HG03457 (cell line): ENCODE data around the gene CAMK1D.
A peak's percentile ranks its signal among the peaks of the same experiment; 100 is the strongest.
"Not testable (repeated sequence)": the region's sequence is repeated elsewhere in the genome, so short reads cannot be mapped to it uniquely, and the experiment has no call there.

Experiments used
- ATAC-seq: cut with Tn5 transposase; IDR thresholded peaks from one replicate; pipeline ENCODE4 v1.9.1; 2021; ENCODE audit warnings: moderate number of reproducible peaks; ENCODE audit not compliant: unreplicated experiment

The CAMK1D gene

DNA sequence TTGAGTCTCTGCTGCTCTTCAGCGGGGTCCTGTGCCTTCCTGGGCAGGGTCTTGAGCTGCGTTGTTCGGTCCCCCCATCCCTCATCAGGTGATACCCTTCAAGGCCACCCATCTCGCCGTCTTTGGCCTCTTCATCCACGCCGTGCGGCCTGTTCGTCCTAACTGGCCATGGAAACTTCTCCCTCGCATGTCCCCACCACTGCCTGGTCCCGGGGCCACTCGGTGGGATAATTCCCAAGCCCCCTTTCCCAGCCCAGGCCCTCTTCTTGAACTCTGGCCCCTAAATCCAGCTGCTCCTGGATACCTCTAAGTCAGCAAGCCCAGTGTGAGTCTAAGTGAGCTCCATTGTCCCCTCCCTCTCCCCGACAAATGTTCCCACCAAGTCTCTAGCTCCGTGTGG lies 74.5 kb downstream of the CAMK1D start:
- ATAC-seq, result no peak

DNA sequence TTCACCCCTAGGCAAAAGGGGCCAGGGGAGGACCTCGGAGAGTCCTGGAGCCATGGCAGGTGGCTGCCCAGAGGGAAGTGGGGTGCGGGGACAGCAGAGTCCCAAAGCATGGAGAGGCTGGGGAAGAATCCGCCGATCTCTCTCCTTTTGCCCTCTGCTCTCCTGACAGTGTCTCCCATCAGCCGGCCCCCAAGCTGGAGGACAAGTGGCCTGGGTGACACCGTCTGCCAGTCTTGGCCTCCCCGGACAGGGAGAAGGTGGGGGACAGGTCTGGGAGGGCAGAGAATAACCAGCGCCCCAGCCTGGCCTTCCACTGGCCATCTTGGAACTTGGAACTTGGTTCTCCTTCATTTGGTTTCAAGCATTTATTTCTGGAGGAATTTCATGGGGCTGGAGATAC lies 77.9 kb downstream of the CAMK1D start:
- ATAC-seq, result no peak

DNA sequence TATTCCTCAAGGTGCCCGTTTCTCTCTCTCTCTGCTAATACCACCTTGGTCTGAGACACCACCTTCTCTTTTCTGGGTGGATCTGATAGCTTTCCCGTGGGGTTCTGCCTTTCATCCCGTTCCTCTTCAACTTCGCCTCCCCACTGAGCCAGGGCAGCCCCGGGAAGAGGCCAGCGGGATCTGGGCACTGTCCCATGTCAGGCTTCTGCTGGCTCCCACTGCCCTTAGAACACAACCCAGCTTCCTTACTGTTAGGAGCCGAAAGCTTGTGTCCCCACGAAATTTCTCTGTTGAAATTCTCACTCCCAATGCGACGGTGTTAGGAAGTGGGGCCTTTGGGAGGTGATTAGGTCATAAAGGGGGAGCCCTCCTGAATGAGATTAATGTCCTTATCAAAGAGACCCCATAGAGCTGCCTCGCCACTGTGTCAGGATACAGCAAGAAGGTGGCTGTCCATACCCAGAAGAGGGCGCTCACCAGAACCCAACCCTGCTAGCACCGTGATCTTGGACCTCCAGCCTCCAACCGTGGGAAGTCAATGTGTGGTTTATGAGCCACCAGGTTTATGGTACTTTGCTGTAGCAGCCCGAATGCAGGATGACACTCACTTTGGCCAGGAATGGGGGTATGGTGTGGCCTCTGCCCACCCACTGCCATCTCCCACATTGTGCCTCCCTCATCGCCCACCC lies 79.2 kb downstream of the CAMK1D start:
- ATAC-seq, result no peak

DNA sequence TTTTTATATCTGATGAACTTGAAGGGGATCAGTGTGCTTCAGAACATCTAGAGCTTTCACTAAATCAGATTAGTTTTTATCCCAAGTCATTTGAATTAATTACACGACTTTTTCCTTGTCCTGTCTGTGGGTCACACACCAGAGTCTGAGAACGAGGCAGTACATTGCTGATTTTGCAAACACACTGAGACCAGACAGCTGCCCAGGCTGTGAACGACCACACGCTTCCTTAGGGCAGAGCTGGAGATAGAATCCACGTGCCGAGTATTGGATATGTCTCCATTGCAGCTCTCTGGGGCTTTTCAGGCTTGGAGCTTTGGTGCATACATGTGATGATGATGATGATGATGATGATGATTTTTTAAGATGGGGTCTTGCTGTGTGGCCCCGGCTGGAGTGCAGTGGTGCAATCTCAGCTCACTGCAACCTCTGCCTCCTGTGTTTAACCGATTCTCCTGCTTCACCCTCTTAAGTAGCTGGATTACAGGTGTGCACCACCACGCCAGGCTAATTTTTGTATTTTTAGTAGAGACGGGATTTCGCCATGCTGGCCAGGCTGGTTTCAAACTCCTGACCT lies 81.1 kb downstream of the CAMK1D start:
- ATAC-seq, result no peak

DNA sequence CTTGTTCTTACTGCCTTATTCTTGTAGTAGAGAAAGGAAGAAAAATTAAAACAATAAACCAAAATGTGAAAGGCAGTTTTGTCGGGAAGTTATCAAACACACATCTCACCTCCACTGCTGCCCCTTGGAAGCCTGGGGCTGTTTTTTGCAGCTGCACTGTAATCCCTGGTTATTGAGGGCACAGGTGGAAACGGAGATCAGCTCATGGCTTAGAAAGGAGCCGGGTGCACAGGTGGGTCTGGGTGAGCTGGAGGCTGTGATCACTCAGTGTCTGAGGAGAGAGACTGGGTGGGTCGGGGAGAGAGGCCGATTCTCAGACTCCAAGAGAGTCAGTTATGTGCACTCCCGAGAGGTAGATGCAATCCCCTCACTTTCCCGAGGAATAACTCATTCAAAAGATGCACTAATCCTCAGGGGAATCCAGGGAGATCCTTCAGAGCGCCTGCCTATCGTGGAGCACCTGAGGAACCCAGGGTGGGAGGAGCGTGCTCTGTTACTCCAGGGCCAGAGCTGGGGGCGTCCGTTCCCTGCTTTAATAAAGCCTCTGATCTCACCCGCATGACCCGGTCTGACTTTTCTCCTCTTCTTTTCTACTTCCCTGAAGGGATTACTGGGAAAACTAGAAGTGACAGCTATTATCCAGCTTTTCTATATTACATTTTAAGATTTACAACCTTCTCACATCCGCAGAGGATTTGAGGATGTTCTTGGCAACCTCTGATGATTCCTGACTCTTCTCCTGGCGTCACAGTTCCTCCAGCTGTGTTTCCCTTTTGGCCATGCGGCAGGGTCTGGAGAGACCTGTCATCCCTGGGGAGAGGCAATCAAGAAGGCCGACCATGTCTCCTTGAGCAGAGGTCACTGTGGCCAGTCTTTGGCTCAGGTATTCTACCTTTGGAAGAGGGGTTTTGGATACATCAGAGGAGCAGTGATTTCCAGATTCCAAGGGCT lies 82.1 kb downstream of the CAMK1D start:
- ATAC-seq, result no peak

DNA sequence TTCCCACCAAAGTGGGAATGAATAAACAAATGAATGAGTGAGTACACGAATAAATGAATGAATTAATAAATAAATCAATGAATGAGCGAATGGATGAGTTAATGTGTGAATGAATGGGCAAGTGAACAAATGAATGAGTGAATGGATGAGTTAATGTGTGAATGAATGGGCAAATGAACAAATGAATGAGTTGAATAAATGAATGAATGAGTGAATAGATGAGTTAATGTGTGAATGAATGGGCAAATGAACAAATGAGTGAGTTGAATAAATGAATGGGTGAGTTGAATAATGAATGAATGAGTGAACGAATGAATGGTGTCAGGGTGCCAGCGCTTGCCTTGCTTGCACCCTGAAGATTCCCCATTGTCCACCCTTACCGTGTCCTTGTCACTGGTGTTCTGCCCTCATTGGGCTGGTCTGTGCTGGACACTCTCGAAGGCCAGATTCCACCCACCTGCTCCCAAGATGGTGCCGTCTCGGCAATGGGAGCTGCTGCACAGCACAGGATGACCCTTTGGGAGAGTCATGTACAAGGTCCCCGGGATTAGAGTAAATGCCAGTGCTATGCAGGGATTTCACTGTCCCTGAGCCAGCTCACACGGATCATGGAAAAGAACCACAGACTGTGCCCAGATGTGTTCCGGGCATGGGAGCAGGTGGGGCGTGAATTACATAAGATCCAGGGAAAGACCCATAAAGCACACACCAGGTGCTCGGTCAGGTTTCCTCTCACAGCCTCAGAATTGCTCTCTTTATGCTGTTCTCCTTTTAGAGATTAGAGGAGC lies 83.2 kb downstream of the CAMK1D start:
- no peak for ATAC-seq

DNA sequence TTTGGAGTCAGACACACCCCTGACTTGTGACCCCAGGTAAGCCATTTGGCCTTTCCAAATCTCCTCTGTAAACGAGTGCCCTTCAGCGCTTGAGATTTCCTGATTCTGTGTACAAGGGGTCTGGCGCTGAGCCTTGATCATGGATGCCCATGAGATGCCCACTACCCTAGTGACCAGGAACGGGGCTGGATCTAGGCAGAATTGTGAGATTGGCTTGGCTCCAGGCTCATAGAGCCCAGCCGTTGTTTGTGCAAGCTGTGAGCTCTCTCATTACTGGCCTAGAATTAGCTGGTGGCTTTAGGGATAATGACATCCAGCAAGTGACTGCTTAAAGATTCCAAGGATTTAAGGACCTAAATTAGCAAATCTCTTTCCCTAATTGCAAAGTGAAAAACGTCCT lies 84.9 kb downstream of the CAMK1D start:
- no peak for ATAC-seq

DNA sequence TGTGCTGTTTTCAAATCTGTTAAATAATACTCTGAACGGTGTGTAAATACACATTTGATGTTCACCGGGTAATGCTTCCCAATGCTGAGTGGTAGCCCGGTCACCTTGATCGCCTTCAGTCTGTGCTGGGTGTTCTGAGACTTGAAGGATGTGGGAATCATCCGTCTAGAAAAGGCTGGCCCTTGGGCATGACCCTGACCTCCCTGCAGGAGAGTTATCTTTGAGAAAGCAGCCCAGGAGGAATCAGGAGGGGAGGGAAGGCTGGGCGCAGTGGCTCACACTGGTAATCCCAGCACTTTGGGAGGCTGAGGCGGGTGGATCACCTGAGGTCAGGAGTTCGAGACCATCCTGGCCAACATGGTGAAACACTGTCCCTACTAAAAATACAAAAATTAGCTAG lies 85.3 kb downstream of the CAMK1D start:
- ATAC-seq, result not testable (repeated sequence)

DNA sequence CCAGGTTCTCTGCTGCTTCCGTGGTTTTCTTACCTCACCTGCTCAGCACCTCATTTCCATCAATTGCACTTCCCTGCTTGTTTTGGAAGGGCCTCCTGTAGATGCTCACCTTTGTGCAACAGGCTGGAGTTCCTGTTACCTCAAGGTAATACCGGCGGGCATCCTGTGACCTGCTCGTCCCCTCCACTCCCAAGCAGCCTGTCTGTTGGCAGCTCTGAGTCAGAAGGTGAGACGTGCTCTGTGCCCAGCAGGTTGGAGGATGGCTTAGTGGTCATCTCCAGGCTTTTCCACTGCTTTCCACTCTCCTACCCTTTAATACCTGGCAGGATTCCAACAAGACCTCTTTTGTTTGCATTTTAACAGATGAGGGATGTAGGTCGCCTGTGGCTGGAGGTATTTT lies 86.0 kb downstream of the CAMK1D start:
- no peak for ATAC-seq

DNA sequence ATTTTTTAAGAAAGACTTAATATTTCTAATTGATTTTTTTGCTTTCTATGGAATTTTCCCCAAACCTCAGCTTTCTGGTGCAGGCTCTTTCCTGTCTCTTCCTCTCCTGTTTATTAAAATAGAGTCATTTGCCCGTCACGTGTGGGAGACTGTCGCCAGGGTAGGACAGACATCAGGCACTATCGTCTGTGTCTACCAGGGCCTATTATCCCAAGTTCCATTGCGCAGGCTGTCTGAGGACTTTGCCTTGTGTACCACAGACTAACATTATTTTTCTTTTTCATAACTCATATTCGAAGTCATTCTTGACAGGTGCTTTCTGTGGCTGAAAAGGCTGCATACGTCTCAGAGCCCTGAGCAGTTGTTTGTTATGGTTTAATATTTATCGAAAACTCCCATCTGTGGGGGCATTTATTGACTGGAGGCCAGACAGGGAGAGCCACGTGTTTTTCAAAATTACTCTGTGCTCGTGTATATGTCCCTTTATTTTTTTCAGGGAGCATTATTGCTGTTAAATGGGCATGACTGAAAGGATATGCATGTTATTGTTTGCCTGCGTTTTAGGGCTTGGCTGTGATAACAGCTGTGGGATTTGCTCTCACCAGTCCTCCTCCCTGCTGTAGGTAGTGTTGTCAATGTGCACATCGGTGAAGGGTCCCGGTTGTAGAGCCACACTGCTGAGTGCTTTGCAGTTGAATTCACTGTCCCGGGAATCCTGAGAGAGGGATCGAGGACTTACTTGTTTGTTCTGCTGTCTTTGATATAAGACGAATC lies 89.8 kb downstream of the CAMK1D start:
- ATAC-seq, result no peak

DNA sequence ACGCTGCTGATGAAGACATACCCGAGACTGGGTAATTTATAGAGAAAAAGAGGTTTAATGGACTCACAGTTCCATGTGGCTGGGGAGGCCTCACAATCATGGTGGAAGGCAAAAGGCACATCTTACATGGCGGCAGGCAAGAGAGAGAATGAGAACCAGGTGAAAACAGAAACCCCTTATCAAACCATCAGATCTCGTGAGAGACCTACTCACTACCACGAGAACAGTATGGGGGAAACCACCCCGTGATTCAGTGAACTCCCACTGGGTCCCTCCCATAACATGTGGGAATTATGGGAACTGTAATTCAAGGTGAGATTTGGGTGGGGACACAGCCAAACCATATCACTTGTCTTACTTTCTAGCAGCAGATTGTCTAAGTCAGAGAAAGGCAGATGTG lies 90.4 kb downstream of the CAMK1D start:
- ATAC-seq, result not testable (repeated sequence)

DNA sequence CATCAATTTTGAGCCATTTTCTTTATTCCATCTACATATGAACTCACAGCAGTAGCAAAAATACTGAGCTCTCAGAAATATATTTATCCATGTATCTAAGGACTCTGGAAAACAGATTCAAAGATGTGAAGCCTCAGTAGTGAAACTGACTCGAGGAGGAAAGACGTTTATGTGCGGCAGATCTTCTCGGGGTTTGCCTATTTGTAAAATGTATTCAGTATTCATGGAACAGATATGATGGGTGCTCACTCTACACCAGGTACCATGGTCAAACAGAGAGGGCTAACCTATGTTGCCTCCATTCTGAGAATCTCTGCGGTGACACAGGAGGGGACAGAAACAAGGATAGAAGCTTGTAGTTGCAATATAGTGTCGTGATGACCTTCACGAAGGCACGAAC lies 93.7 kb downstream of the CAMK1D start:
- no peak for ATAC-seq

DNA sequence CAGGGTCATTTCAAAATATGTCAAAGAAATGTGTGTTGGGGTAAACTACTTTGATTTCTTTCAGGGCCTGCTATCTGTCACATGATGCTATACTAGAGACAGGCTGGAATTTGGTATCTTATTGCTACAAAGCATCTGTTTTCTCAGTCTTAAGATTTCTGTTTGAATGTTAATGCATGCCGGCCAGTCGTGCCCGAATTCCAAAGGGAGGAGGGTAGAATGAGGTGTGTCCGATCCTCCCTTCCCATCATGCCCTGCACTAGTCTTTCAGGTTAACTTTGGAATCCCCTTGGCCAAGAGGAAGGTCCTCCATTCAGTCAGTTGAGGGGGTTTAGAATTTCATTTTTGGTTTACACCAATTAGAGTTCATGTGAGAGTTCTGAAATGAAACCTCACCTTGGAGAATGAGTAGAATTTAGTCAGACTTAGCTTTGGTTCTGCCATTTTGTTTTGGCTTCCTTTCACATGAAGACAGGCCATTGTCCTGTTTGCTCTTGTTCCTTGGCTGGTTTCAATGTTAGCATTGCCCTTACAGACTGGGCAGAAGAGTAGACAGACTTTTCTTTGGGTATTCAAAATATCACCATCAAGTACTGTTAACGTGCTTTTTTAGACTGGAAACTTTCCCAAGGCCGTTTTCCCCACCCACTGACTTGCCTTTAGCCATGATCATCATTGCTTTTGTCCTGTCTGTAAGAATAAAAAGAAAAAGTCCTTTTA lies 95.8 kb downstream of the CAMK1D start:
- ATAC-seq, result no peak

DNA sequence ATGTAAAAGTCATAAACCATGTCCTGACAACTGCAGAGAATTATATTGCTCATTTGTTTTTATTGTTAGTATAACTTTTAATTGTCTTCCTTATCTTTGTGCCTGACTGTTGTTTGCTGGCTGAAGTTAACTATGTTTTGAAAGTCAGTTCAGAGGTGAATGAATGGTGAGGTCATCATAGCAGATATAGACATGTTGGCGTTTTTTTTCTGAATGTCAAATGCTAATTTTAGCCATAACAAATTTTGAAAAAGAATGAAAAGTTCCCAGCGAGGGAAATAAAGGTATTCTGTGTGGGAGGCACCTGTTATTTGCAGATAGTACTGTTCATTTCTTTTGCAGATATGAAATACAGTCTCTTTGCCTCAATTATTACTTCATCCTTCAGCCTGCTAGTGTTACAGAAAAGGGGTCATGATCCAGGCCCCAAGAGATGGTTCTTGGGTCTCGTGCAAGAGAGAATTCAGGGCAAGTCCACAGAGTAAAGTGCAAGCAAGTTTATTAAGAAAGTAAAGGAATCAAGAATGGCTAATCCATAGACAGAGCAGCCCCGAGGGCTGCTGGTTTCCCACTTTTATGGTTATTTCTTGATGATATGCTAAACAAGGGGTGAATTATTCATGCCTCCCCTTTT lies 96.5 kb downstream of the CAMK1D start:
- no peak for ATAC-seq

DNA sequence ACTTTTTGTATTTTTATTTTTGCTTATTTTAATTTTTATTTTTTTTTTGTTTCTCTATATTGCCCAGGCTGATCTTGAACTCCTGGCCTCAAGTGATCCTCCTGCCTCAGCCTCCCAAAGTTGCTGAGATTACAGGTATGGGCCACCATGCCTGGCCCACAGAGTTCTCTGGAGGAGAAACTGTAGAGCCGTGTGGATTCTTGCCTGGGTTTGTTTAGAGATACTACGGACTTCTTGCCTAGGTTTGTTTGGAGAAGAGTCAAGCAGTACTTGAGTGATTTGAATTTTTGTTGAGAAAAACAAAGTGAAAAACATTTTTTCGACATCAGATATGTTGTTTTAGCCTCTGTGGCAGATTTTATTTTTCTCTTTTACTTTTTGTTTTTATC lies 99.0 kb downstream of the CAMK1D start:
- no peak for ATAC-seq

DNA sequence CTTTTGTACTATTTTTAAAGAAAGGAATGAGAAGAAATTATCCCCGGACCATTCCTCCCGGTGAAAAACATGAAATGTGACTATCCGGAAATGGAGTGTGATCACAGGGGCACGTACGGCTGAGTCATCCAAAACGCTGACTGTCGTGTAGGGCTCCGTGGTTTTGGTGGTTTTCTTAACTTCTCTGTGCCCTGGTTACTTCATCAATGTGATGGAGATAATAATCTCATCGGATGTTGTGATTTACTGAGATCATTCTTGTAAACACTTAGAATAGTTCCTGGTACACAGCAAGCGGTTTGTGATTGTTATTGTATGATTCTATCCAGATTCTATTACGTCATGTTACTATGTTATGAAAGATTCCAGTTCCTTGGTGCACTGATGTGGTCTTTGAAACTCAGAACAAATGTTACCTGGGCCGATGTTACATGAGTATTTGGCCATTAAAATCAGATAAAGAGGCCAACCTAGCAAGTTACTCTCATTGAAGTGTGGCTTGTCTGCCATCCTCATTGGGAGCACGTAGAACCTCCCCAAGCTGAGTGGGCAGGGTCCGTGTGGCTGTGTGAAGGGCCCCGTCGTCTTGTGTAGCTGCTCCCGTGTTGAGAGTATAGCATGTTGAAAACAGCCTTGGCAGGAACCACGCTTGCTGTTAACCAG lies 99.5 kb downstream of the CAMK1D start:
- ATAC-seq, result peak; percentile 90

DNA sequence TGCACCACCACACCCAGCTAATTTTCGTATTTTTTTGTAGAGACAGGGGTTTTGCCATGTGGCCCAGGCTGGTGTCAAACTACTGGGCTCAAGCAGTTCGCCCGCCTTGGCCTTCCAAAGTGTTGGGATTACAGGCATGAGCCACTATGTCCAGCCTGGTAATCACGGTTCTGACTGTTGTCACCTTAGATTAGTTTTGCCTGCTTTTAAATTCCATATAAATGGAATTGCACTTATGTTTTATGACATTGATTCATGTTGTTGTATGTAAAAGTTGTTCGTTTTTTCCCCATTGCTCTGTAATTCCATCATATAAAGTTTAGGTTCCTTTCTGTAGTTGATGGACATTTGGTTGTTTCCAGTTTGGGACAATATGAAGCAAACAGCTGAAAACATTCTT lies 106.0 kb downstream of the CAMK1D start:
- no peak for ATAC-seq

DNA sequence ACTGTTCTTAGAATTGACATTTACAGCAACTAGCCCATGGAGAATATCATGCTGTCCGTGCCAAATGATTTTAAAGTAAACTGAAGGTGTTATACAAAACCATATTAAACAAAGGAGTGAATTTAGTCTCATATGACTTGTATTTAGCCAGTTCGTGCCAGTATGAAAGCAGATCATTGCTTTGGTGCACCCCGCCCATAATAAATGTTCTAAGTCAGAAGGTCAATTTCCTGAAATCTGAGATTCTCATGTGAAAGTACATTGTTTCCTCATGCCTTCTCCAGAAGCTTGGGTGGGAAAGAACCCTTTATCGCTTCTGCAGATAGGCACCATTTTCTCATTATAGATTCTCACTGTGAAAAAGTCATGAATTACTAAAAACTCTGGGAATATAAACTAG lies 106.4 kb downstream of the CAMK1D start:
- ATAC-seq, result no peak

DNA sequence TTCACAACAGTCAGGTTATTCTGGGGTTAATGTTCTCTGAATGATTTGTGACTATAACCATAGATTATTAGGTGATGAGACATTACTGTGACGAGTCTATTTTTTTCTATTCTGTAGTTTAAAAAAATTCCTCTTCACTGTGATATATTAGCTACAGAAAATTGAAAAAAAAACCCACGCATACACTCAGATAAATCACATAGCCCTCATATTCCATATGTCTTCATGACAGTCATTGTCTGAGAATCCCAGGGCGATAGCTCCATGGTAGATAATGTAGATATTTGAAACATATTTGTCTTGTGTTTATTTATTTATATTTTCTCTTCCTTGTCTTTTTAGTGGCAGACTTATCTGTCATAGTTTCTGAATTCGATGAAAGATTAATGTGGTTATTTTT lies 110.0 kb downstream of the CAMK1D start:
- ATAC-seq, result no peak
